ENCODE measurements around the gene STMN3.

DNA sequence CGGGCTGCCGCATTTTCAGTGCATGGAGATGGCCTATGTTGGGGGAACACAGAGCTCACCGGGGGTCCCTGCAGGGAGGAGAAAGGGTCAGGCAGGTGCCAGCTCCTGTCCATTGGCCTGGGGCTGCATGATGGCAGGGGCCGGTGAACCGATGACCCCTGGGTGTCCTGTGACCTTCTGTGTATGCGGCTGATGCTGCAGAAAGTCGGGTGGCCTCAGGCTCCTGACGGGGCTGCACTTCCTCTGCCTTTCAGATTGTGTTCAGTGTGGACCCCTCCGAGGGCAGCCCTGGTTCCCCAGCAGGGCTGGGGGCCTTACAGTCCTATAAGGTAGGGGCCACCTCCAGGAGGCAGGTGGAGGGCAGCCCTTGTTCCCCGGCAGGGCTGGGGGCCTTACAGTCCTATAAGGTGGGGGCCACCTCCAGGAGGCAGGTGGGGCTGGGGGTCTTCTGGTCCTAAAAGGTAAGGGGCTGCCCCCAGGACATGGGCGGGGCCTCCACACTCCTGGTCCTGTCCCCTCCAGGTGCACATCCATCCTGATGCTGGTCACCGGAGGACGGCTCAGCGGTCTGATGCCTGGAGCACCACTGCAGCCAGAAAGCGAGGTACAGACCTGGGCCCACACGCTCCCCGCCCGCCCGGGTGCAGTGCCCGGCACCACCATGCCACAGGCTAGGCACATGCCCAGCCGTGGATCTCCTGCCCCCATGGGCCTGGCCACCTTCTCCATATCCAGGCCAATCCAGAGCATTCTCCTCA, 32.2 kb upstream of the STMN3 start:
- TF ChIP-seq, protein P1, sequence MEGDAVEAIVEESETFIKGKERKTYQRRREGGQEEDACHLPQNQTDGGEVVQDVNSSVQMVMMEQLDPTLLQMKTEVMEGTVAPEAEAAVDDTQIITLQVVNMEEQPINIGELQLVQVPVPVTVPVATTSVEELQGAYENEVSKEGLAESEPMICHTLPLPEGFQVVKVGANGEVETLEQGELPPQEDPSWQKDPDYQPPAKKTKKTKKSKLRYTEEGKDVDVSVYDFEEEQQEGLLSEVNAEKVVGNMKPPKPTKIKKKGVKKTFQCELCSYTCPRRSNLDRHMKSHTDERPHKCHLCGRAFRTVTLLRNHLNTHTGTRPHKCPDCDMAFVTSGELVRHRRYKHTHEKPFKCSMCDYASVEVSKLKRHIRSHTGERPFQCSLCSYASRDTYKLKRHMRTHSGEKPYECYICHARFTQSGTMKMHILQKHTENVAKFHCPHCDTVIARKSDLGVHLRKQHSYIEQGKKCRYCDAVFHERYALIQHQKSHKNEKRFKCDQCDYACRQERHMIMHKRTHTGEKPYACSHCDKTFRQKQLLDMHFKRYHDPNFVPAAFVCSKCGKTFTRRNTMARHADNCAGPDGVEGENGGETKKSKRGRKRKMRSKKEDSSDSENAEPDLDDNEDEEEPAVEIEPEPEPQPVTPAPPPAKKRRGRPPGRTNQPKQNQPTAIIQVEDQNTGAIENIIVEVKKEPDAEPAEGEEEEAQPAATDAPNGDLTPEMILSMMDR (conservative IDR thresholded peaks at IDR 0.05): no peak
- no peak for TF ChIP-seq ZFX (IDR thresholded peaks at IDR 0.05)
